Pancreas (tissue), 10 donors: Measurements from ENCODE around the gene PTPRD. TPM values are rescaled to one million over a fixed set of nuclear protein-coding genes. Genes with fewer than 3 reads are reported as not detected.

Experiments
- ATAC-seq, 4 donors: fragments of 200-7000 bp; cut with Tn5 transposase; one replicate each; pipeline versions ENCODE4 v1.8.0 to v1.9.1; 2020; ENCODE audit warnings: mild to moderate bottlenecking in 4 of 4, moderate library complexity in 4 of 4
- DNase-seq, 6 donors: peaks; one replicate each; pipeline ENCODE4 v3.0.0-alpha.2; 2020
- FAIRE-seq: peaks from 2 replicates; lab custom pipeline; 2012; peaks lifted over from hg19 to GRCh38; lab: Jason Lieb, UNC
- H3K27ac ChIP-seq, 4 donors: fragments of 200-600 bp; sonication (generic); 1 replicate in 3 of 4; 2 replicates in 1 of 4; pipeline versions ENCODE4 v1.5.0 to v1.8.0; 2020
- H3K27me3 ChIP-seq, 4 donors: fragments of 200-600 bp; one replicate each; pipeline ENCODE4 v1.8.0; 2021
- H3K36me3 ChIP-seq, 3 donors: fragments of 200-600 bp; sonication (generic) in 1 of 3; one replicate each; pipeline versions ENCODE4 v1.5.0 to v1.8.0; 2020 to 2021
- H3K4me1 ChIP-seq, 3 donors: fragments of 200-600 bp; one replicate each; pipeline ENCODE4 v1.8.0; 2021
- H3K4me3 ChIP-seq, 4 donors: fragments of 200-600 bp; sonication (generic) in 2 of 4; one replicate each; pipeline versions ENCODE4 v1.5.0 to v1.8.0; 2020 to 2021
- H3K9me3 ChIP-seq, 4 donors: fragments of 200-600 bp; one replicate each; pipeline ENCODE4 v1.8.0; 2021
- WGBS, 2 donors: extraction: QIAGEN DNeasy Blood & Tissue Kit; methylation state at CpG; one replicate each; pipeline ENCODE4 v1.1.7; 2013; 5-methylcytosine and 5-hydroxymethylcytosine counted together
- intact Hi-C, 3 donors: fragments of 100-400 bp; cut with DNase I; formaldehyde crosslinking; loops; one replicate each; pipeline versions ENCODE4 v1.11.1 to v1.14.2; 2022
- polyA plus RNA-seq, 2 donors: library from polyadenylated mRNA; stranded (reverse); fragments of 200-250 nt; gene quantifications; one replicate each; pipeline ENCODE4 v1.2.3, GENCODE V29; 2013
- total RNA-seq, 6 donors: library from RNA; stranded (reverse); fragmentation: NEBNext Ultra II Directional in 4 of 6; extraction: Animal tissue kit (Norgen Biotek cat#: 25700) in 4 of 6; gene quantifications; one replicate each; pipeline versions ENCODE4 v1.2.1 to v1.2.4, GENCODE V29; 2021 to 2023
- TF ChIP-seq, protein P1 (sequence below), 4 donors: fragments of 200-600 bp; sonication (generic) in 3 of 4; IDR thresholded peaks; one replicate each; pipeline versions ENCODE4 v1.5.0 to v1.8.0; 2021; ENCODE audit warnings: antibody characterized with exemption in 4 of 4
- donor health status: healthy with polysubstance abuse.
- donor health status: DM: no; HTN: no; CAD: no; lungs with moderate emphysema.
- donor health status: DM: no; HTN: no; CAD: no.
- donor health status: control.
- donor health status: control.
- donor health status: Bipolar disorder and iron deficiency.
- donor health status: DM: yes; HTN: yes; CAD: no.
- donor health status: DM: no; HTN: no; CAD: no.
- donor health status: DM: no; HTN: no; CAD: no.
- donor health status: DM: yes; HTN: yes; CAD: no.

Gene PTPRD
- total and polyA plus RNA-seq, 8 donors: 2.1 to 21.7 (median 5.1) TPM

GRCh38 chr9:8539681-8540197 is 2073.1 kb downstream of the PTPRD start:
- no peaks in the 10 kb centered on the region for H3K9me3 ChIP-seq
- 77 to 85% methylated on average over 5 of the region's 5 CpGs for WGBS, 2 donors
- no peaks in the 10 kb centered on the region for H3K27me3 ChIP-seq
- H3K4me3 ChIP-seq: no peak overlapping the region
- no peaks in the 10 kb centered on the region for H3K4me1 ChIP-seq
- no peak for DNase-seq
- H3K36me3 ChIP-seq: no peaks in the 10 kb centered on the region
- H3K27ac ChIP-seq: no peak overlapping the region
- no peak for ATAC-seq
- intact Hi-C loops: no loop called here
- TF ChIP-seq, protein P1, sequence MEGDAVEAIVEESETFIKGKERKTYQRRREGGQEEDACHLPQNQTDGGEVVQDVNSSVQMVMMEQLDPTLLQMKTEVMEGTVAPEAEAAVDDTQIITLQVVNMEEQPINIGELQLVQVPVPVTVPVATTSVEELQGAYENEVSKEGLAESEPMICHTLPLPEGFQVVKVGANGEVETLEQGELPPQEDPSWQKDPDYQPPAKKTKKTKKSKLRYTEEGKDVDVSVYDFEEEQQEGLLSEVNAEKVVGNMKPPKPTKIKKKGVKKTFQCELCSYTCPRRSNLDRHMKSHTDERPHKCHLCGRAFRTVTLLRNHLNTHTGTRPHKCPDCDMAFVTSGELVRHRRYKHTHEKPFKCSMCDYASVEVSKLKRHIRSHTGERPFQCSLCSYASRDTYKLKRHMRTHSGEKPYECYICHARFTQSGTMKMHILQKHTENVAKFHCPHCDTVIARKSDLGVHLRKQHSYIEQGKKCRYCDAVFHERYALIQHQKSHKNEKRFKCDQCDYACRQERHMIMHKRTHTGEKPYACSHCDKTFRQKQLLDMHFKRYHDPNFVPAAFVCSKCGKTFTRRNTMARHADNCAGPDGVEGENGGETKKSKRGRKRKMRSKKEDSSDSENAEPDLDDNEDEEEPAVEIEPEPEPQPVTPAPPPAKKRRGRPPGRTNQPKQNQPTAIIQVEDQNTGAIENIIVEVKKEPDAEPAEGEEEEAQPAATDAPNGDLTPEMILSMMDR (IDR thresholded peaks at IDR 0.05): no peak
- FAIRE-seq: no peak

GRCh38 chr9:8536845-8537244 is 2076.0 kb downstream of the PTPRD start:
- DNase-seq (no peak), FAIRE-seq (no peak), ATAC-seq (no peak)
- H3K27me3 ChIP-seq: no peaks in the 10 kb centered on the region
- 71 to 88% methylated on average over 2 of the region's 2 CpGs for WGBS, 2 donors
- intact Hi-C loops: no loop called here
- H3K4me3 ChIP-seq: no peak overlapping the region
- TF ChIP-seq, protein P1 (IDR thresholded peaks at IDR 0.05): no peak
- H3K36me3 ChIP-seq: no peaks in the 10 kb centered on the region
- no peak overlapping the region for H3K27ac ChIP-seq
- H3K4me1 ChIP-seq: no peaks in the 10 kb centered on the region
- H3K9me3 ChIP-seq: no peaks in the 10 kb centered on the region

- no peak for FAIRE-seq
- TF ChIP-seq, protein P1 (IDR thresholded peaks at IDR 0.05): no peak
- H3K4me1 ChIP-seq: no peaks in the 10 kb centered on the region
- H3K9me3 ChIP-seq: no peaks in the 10 kb centered on the region
- 55 to 68% methylated on average over 1 of the region's 1 CpG for WGBS, 2 donors
- H3K27me3 ChIP-seq: no peaks in the 10 kb centered on the region
- intact Hi-C loops: no loop called here
- no peak for DNase-seq
- no peak overlapping the region for H3K27ac ChIP-seq
- ATAC-seq: no peak
- no peak overlapping the region for H3K4me3 ChIP-seq
- no peaks in the 10 kb centered on the region for H3K36me3 ChIP-seq
Observed at GRCh38 chr9:8534828-8535227, 2078.0 kb downstream of the PTPRD start.

- no peaks in the 10 kb centered on the region for H3K9me3 ChIP-seq
- ATAC-seq (no peak), DNase-seq (no peak), FAIRE-seq (no peak)
- no peak overlapping the region for H3K4me3 ChIP-seq
- 82 to 89% methylated on average over 3 of the region's 3 CpGs for WGBS, 2 donors
- TF ChIP-seq, protein P1 (IDR thresholded peaks at IDR 0.05): no peak
- H3K4me1 ChIP-seq: no peaks in the 10 kb centered on the region
- H3K27me3 ChIP-seq: no peaks in the 10 kb centered on the region
- no peaks in the 10 kb centered on the region for H3K36me3 ChIP-seq
- H3K27ac ChIP-seq: no peak overlapping the region
- intact Hi-C loops: no loop called here
Observed at GRCh38 chr9:8533681-8534080, 2079.1 kb downstream of the PTPRD start.

DNA sequence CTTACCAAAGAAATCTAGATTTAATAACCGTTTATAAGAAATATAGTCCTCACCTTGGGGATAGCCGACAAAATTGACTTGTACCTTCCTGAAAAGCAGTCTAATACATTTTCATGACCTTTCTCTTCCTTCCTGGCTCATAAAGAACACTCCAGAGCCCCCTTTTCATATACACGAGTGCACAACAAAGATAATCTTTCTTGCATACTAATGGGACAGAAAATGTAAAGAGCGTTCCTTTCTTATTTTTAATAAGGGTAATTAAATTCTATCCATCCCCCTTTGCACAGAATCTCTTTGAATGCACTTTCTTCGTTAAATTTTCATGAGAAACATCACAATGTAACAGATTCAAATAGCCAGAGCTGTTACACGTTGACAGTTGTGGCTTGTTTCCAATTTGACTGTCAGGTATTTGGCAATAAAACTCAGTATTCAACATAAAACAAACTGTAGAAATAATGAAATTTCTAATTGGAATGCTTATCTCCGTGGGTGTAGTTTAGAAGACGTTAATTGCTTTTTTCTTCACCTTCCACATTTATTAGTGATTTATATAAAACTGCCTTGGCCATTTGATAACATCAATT is 2080.9 kb downstream of the PTPRD start:
- intact Hi-C loops: no loop called here
- WGBS, 2 donors: 30% methylated on average over 8 of the region's 8 CpGs
- Histone ChIP-seq H3K9me3 (no peaks in the 10 kb centered on the region), H3K36me3 (no peaks in the 10 kb centered on the region), H3K27me3 (no peaks in the 10 kb centered on the region), H3K4me3 (no peak overlapping the region), H3K27ac (no peak overlapping the region), H3K4me1 (no peaks in the 10 kb centered on the region)
- DNase-seq (no peak), FAIRE-seq (no peak), ATAC-seq (peak in 1 of 4 donors; percentile 53)
- TF ChIP-seq, protein P1 (IDR thresholded peaks at IDR 0.05): no peak
